ENCODE results near the gene MRPL36.

- TF ChIP-seq CREB1 (CRISPR knock-in tag; IDR thresholded peaks at IDR 0.05), result no peak
- TF ChIP-seq, protein P1, sequence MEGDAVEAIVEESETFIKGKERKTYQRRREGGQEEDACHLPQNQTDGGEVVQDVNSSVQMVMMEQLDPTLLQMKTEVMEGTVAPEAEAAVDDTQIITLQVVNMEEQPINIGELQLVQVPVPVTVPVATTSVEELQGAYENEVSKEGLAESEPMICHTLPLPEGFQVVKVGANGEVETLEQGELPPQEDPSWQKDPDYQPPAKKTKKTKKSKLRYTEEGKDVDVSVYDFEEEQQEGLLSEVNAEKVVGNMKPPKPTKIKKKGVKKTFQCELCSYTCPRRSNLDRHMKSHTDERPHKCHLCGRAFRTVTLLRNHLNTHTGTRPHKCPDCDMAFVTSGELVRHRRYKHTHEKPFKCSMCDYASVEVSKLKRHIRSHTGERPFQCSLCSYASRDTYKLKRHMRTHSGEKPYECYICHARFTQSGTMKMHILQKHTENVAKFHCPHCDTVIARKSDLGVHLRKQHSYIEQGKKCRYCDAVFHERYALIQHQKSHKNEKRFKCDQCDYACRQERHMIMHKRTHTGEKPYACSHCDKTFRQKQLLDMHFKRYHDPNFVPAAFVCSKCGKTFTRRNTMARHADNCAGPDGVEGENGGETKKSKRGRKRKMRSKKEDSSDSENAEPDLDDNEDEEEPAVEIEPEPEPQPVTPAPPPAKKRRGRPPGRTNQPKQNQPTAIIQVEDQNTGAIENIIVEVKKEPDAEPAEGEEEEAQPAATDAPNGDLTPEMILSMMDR (IDR thresholded peaks at IDR 0.05), result no peak
- TF ChIP-seq MYBL2 (CRISPR knock-in tag; IDR thresholded peaks at IDR 0.05), result no peak
- no peak for TF ChIP-seq TP53 (CRISPR knock-in tag; IDR thresholded peaks at IDR 0.05)
- no peak for TF ChIP-seq ATF2 (CRISPR knock-in tag; IDR thresholded peaks at IDR 0.05; ENCODE audit: borderline replicate concordance, low read depth)
- no peak for TF ChIP-seq OVOL2 (CRISPR knock-in tag; IDR thresholded peaks at IDR 0.05; ENCODE audit: borderline replicate concordance)
- no peak for TF ChIP-seq GABPB1 (CRISPR knock-in tag; IDR thresholded peaks at IDR 0.05)
- no peak for TF ChIP-seq SMAD4 (CRISPR knock-in tag; IDR thresholded peaks at IDR 0.05)
- no peak for TF ChIP-seq ZNF425 (CRISPR knock-in tag; conservative IDR thresholded peaks at IDR 0.05)
- TF ChIP-seq E2F5 (CRISPR knock-in tag; IDR thresholded peaks at IDR 0.05), result no peak
- TF ChIP-seq ZNF416 (CRISPR knock-in tag; IDR thresholded peaks at IDR 0.05), result no peak
- TF ChIP-seq, protein P2, sequence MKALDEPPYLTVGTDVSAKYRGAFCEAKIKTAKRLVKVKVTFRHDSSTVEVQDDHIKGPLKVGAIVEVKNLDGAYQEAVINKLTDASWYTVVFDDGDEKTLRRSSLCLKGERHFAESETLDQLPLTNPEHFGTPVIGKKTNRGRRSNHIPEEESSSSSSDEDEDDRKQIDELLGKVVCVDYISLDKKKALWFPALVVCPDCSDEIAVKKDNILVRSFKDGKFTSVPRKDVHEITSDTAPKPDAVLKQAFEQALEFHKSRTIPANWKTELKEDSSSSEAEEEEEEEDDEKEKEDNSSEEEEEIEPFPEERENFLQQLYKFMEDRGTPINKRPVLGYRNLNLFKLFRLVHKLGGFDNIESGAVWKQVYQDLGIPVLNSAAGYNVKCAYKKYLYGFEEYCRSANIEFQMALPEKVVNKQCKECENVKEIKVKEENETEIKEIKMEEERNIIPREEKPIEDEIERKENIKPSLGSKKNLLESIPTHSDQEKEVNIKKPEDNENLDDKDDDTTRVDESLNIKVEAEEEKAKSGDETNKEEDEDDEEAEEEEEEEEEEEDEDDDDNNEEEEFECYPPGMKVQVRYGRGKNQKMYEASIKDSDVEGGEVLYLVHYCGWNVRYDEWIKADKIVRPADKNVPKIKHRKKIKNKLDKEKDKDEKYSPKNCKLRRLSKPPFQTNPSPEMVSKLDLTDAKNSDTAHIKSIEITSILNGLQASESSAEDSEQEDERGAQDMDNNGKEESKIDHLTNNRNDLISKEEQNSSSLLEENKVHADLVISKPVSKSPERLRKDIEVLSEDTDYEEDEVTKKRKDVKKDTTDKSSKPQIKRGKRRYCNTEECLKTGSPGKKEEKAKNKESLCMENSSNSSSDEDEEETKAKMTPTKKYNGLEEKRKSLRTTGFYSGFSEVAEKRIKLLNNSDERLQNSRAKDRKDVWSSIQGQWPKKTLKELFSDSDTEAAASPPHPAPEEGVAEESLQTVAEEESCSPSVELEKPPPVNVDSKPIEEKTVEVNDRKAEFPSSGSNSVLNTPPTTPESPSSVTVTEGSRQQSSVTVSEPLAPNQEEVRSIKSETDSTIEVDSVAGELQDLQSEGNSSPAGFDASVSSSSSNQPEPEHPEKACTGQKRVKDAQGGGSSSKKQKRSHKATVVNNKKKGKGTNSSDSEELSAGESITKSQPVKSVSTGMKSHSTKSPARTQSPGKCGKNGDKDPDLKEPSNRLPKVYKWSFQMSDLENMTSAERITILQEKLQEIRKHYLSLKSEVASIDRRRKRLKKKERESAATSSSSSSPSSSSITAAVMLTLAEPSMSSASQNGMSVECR (CRISPR knock-in tag; IDR thresholded peaks at IDR 0.05; ENCODE audit: borderline replicate concordance), result no peak; the same call in 1 of the 2 replicates
These were observed 481 bp downstream of the MRPL36 start for GRCh38 chr5:1799110-1799601.
